Right cardiac atrium (tissue), 5 donors: Measurements from ENCODE around the gene MEX3B. TPM values are rescaled to one million over a fixed set of nuclear protein-coding genes. Genes with fewer than 3 reads are reported as not detected.
"Not testable (repeated sequence)": the region's sequence is repeated elsewhere in the genome, so short reads cannot be mapped to it uniquely, and the experiment has no call there.

Experiments
- ATAC-seq, 2 donors: fragments of 200-7000 bp; cut with Tn5 transposase; one replicate each; pipeline versions ENCODE4 v1.8.0 to v1.9.1; 2020; ENCODE audit warnings: moderate library complexity in 2 of 2, mild to moderate bottlenecking in 1 of 2
- DNase-seq, 3 donors: peaks; one replicate each; pipeline ENCODE4 v3.0.0-alpha.2; 2020
- H3K27ac ChIP-seq: one replicate; pipeline ENCODE4 v1.5.1; 2013; ENCODE audit warnings: mild to moderate bottlenecking, low read length, control low read depth, moderate library complexity
- H3K27me3 ChIP-seq: one replicate; pipeline ENCODE4 v1.6.1; 2013; ENCODE audit not compliant: control insufficient read depth, insufficient read depth
- H3K4me1 ChIP-seq: one replicate; pipeline ENCODE4 v1.6.1; 2013; ENCODE audit warnings: low read length; ENCODE audit not compliant: control insufficient read depth, insufficient read depth
- H3K4me3 ChIP-seq: one replicate; pipeline ENCODE4 v1.5.1; 2013; ENCODE audit warnings: low read length, control low read depth
- H3K9me3 ChIP-seq: one replicate; pipeline ENCODE4 v1.6.1; 2013; ENCODE audit warnings: low read length; ENCODE audit not compliant: control insufficient read depth
- WGBS: extraction: QIAGEN DNeasy Blood & Tissue Kit; methylation state at CpG from one replicate; pipeline ENCODE4 v1.1.7; 2013; 5-methylcytosine and 5-hydroxymethylcytosine counted together
- intact Hi-C, 4 donors: fragments of 100-400 bp; cut with DNase I; formaldehyde crosslinking; loops; one replicate each; pipeline versions ENCODE4 v1.11.0 to v1.14.0; 2022 to 2023
- polyA plus RNA-seq: library from polyadenylated mRNA; stranded (reverse); fragments of 200-250 nt; gene quantifications from one replicate; pipeline ENCODE4 v1.2.3, GENCODE V29; 2013
- total RNA-seq, 4 donors: library from RNA; stranded (reverse); fragmentation: NEBNext Ultra II Directional; extraction: Animal tissue kit (Norgen Biotek cat#: 25700); gene quantifications; one replicate each; pipeline ENCODE4 v1.2.1, GENCODE V29; 2021
- donor health status: healthy with polysubstance abuse.
- donor health status: DM: no; HTN: yes; CAD: no.
- donor health status: DM: no; HTN: no; CAD: no.
- donor health status: DM: no; HTN: yes; CAD: no; lungs with severe emphysema.
- donor health status: DM: yes; HTN: yes; CAD: no.

MEX3B gene
- total and polyA plus RNA-seq, 5 donors: 1.3 to 3.0 (median 2.5) TPM

DNA sequence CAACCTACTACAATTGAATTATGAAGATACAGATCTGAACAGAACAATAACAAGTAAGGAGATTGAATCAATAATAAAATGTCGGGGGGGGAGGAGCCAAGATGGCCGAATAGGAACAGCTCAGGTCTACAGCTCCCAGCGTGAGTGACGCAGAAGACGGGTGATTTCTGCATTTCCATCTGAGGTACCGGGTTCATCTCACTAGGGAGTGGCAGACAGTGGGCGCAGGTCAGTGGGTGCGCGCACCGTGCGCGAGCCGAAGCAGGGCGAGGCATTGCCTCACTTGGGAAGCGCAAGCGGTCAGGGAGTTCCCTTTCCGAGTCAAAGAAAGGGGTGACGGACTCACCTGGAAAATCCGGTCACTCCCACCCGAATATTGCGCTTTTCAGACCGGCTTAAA, 50.7 kb downstream of the MEX3B start:
- H3K4me3 ChIP-seq, H3K27me3 ChIP-seq, ATAC-seq, intact Hi-C loops, H3K4me1 ChIP-seq, DNase-seq, H3K27ac ChIP-seq, H3K9me3 ChIP-seq: not testable (repeated sequence)
- 72% methylated on average over 22 of the region's 22 CpGs for WGBS

DNA sequence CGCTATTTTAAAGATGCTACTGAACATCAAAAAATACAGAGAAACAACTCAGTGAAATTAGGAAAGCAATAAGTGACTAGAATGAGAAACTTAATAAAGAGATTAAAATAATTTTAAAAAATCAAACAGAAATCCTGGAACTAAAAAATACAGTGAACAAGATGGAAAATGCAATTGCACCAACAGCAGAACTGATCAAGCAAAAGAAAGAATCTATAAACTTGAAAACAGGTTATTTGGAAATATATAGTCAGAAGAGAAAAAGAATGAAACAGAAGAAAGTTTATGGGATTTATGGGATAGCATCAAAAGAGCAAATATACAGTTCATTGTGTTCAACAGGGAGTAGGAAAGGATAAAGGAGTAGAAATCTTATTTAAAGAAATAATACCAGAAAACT, 53.3 kb downstream of the MEX3B start:
- DNase-seq: no peak
- no peaks in the 10 kb centered on the region for H3K27me3 ChIP-seq
- peaks cover 2% of the 10 kb centered on the region for H3K9me3 ChIP-seq
- intact Hi-C loops: no loop called here
- no peak overlapping the region for H3K4me3 ChIP-seq
- WGBS: 84% methylated on average over 1 of the region's 1 CpG
- no peak for ATAC-seq
- no peaks in the 10 kb centered on the region for H3K4me1 ChIP-seq
- H3K27ac ChIP-seq: no peak overlapping the region

Other genes starting within 250 kb of the MEX3B start
- gene EFL1, start 216.7 kb upstream of the MEX3B start, total RNA-seq: 10 to 100 TPM; 10.7 to 15.4 (median 11.6) TPM
- 5.9 TPM for gene EFL1, start 216.7 kb upstream of the MEX3B start, polyA plus RNA-seq
- 1 to 10 TPM; 1.8 to 4.3 (median 2.3) TPM for gene SAXO2, start 216.8 kb upstream of the MEX3B start, total RNA-seq
- 3.8 TPM for gene SAXO2, start 216.8 kb upstream of the MEX3B start, polyA plus RNA-seq